Breast epithelium (tissue), 3 donors: ENCODE results near the gene FCF1.

Experiments
- POLR2A ChIP-seq: fragments of 450-650 bp; IDR thresholded peaks from one replicate; pipeline ENCODE4 v1.6.1; 2016; ENCODE audit warnings: antibody characterized with exemption, mild to moderate bottlenecking, moderate library complexity
- POLR2AphosphoS5 ChIP-seq, 3 donors: sonication (generic); formaldehyde crosslinking; IDR thresholded peaks; one replicate each; pipeline ENCODE4 v1.6.1; 2017; ENCODE audit warnings: antibody characterized with exemption in 3 of 3
- TF ChIP-seq, protein P1 (sequence below), 3 donors: fragments of 450-650 bp; IDR thresholded peaks; one replicate each; pipeline ENCODE4 v1.5.1; 2016 to 2017; ENCODE audit warnings: antibody characterized with exemption in 3 of 3, mild to moderate bottlenecking in 3 of 3, moderate library complexity in 3 of 3

DNA sequence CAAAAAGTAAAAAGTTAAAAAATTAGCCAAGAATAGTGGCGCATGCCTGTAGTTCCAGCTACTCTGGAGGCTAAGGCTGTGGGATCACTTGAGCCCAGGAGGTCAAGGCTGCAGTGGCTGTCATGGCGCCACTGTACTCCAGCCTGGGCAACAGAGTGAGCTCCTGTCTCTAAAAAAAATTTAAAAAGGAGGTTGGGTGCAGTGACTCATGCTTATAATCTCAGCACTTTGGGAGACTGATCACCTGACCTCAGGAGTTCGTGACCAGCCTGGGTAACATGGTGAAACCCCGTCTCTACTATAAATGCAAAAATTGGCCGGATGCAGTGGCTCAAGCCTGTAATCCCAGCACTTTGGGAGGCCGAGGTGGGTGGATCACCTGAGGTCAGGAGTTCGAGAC is 42.0 kb downstream of the FCF1 start:
- TF ChIP-seq, protein P1, sequence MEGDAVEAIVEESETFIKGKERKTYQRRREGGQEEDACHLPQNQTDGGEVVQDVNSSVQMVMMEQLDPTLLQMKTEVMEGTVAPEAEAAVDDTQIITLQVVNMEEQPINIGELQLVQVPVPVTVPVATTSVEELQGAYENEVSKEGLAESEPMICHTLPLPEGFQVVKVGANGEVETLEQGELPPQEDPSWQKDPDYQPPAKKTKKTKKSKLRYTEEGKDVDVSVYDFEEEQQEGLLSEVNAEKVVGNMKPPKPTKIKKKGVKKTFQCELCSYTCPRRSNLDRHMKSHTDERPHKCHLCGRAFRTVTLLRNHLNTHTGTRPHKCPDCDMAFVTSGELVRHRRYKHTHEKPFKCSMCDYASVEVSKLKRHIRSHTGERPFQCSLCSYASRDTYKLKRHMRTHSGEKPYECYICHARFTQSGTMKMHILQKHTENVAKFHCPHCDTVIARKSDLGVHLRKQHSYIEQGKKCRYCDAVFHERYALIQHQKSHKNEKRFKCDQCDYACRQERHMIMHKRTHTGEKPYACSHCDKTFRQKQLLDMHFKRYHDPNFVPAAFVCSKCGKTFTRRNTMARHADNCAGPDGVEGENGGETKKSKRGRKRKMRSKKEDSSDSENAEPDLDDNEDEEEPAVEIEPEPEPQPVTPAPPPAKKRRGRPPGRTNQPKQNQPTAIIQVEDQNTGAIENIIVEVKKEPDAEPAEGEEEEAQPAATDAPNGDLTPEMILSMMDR (IDR thresholded peaks at IDR 0.05), result no peak
- TF ChIP-seq POLR2A, result no peak
- TF ChIP-seq POLR2AphosphoS5 (IDR thresholded peaks at IDR 0.05), result no peak
